NB4 (cell line): ENCODE data around the gene CFAP251.

Experiments
- POLR2A ChIP-seq: IDR thresholded peaks from 2 replicates; pipeline ENCODE4 v1.6.1; 2011; ENCODE audit warnings: mild to moderate bottlenecking; ENCODE audit not compliant: insufficient read length; ENCODE audit errors: extremely low read depth
- TF ChIP-seq, protein P1 (sequence below): IDR thresholded peaks from one replicate; pipeline ENCODE4 v1.5.1; 2012; ENCODE audit warnings: low read depth, low read length
- TF ChIP-seq, protein P2 (sequence below): IDR thresholded peaks from 2 replicates; pipeline ENCODE4 v1.6.1; 2011; ENCODE audit warnings: low read depth, low read length

- TF ChIP-seq, protein P1, sequence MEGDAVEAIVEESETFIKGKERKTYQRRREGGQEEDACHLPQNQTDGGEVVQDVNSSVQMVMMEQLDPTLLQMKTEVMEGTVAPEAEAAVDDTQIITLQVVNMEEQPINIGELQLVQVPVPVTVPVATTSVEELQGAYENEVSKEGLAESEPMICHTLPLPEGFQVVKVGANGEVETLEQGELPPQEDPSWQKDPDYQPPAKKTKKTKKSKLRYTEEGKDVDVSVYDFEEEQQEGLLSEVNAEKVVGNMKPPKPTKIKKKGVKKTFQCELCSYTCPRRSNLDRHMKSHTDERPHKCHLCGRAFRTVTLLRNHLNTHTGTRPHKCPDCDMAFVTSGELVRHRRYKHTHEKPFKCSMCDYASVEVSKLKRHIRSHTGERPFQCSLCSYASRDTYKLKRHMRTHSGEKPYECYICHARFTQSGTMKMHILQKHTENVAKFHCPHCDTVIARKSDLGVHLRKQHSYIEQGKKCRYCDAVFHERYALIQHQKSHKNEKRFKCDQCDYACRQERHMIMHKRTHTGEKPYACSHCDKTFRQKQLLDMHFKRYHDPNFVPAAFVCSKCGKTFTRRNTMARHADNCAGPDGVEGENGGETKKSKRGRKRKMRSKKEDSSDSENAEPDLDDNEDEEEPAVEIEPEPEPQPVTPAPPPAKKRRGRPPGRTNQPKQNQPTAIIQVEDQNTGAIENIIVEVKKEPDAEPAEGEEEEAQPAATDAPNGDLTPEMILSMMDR, result no peak
- TF ChIP-seq, protein P2, sequence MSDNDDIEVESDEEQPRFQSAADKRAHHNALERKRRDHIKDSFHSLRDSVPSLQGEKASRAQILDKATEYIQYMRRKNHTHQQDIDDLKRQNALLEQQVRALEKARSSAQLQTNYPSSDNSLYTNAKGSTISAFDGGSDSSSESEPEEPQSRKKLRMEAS, result no peak
- no peak for TF ChIP-seq POLR2A
These were observed 93.8 kb downstream of the CFAP251 start for GRCh38 chr12:122012184-122012583.
